GM18519 (cell line): ENCODE data around the gene CNTNAP2.
"Not testable (repeated sequence)": the region's sequence is repeated elsewhere in the genome, so short reads cannot be mapped to it uniquely, and the experiment has no call there.

Experiments
- ATAC-seq: cut with Tn5 transposase; IDR thresholded peaks from one replicate; pipeline ENCODE4 v1.9.1; 2021; ENCODE audit warnings: mild to moderate bottlenecking, moderate library complexity; ENCODE audit not compliant: unreplicated experiment, low FRiP score

Gene CNTNAP2

DNA sequence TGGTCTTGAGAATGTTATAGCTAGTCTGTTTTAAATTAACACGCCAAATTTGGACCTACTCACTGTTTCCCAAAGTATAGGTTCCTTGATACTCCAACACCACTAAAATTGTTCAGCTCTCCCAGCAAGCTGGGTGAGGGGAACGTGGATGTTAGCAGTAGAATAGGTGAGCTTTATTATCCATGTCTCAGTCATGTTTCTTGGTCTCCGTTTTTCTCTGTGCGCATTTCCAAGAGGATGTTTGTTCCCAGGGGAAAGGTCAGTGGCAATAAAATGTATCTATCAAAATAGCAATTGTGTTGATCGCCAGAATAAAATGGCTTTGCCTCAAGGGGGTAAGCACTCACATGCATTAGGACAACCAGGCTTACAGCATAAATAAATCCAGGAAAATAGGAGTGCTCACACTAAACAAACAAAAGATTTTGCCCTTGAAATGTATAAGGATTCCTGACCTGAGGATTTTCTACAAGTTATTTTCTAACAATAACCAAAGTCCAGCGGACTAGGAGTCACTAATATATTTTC is 2286.9 kb downstream of the CNTNAP2 start:
- ATAC-seq, result no peak

DNA sequence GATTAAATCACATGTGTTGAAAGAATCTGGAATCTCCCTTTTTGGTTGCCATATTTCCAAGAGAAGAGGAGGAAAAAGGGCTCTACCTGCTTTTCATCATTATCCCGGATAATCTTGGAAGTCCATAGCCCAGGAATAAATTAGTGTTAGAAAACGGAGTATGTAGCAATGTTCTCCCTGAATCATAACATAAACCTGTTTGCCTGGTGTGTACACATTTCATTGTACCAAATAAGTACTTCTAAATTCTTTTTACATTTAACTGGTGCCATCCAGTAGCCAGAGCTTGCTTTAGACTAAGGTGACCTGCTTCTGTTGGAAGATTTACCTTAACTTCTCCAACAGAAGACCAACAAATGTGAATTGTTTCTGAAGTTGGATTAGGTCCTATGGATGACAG is 2291.7 kb downstream of the CNTNAP2 start:
- ATAC-seq, result no peak

DNA sequence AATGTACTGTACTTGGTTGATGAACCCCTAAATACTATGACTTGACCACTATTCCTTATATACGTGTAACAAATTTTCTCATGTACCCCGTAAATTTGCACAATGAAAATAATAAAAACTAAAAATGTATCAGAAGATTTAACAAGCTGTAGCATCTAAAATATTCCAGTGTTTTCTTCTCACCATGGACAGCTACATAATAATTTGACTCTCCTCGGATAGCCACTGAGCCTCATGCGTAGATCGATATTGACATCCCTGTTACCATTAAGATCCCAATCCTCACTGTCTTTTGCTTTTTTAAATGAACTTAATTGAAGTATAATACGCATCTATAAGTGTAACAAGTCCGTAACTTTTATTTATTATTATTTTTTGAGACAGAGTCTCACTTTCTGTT is 2294.3 kb downstream of the CNTNAP2 start:
- ATAC-seq, result no peak

DNA sequence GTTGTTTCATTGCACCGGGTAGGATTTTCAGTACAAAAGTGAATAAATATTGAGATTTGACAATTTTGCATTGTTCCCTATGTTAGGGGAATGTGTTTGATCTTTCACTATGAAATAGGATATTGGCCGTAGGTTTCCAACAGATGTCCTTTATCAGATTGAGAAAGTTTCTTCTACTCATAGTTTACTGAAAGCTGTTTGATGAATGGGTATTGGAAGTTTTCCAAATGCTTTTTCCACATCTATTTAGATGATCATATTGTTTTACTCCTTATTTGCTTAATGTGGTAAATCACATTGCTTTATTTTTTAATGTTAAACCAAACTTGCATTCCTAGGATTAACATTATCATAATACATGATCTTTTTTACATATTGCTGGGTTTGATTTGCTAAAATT is 2296.1 kb downstream of the CNTNAP2 start:
- no peak for ATAC-seq

DNA sequence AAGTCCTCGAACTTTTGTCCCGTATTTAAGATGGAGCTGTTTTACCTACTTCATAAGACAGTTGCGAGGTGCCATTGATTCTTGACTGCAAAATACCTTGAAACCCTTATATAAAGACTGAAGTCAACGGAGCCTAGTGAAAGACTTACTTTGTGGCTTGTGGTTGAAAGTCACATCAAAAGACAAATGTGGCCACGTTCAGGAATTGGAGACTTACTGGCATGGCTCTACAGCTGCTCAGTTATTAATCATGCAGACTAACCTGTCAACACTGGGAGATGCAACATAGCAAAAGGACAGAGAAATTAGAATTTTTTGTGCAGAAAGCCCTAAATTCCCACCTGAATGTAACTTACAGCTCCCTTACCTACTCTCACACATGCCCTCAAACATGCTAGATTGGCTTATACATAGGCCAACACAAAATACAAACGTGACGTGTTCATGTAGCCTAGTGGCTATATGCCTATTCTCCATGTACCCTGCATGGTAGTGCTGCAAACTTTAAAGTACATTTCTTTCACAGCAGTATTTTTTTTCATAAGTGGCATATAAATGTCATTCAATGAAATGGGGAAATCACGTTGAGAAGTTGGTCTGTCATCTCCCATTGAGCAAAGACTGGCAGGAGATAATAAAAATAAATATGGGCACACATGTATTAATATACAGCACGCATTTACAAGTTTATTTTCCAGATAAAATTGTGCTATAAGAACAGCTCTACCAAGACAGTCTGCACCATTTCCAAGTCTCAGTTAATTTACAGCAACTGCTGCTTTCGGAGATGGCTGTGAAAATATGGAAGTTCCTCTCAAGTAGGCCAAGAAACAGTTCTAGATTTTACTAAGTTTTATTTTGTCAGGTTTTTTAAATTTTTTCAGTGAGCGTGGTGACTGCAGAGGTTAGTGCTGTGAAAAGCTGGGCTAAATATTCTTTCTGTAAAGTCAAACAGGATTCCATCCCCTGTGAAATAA is 2303.5 kb downstream of the CNTNAP2 start:
- ATAC-seq, result peak; percentile 88

DNA sequence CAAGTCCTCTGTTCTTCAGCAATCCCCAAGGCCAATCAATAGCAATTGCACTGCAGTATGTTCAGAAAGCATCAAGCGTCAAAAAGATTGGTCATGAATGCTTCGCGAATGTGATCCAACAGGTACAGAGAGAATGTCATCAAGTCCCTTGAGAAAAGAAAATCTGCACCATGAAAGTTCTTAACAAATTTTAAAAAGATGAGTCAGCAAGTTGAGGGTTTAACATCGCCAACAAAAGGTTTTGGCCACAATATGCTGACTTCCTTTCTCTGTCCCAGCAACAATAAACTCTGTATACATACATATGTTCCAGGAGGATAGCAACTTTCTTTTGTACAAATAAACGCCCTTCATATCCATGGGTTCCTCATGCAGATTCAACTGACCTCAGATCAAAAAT is 2305.4 kb downstream of the CNTNAP2 start:
- no peak for ATAC-seq

DNA sequence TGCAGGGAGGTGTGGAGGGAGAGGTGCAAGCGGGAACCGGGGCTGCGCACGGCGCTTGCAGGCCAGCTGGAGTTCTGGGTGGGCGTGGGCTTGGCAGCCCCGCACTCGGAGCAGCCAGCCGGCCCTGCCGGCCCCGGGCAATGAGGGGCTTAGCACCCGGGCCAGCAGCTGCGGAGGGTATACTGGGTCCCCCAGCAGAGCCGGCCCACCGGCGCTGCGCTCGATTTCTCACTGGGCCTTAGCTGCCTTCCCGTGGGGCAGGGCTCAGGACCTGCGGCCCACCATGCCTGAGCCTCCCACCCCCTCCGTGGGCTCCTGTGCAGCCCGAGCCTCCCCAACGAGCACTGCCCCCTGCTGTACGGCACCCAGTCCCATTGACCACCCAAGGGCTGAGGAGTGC is 2309.8 kb downstream of the CNTNAP2 start:
- not testable (repeated sequence) for ATAC-seq

DNA sequence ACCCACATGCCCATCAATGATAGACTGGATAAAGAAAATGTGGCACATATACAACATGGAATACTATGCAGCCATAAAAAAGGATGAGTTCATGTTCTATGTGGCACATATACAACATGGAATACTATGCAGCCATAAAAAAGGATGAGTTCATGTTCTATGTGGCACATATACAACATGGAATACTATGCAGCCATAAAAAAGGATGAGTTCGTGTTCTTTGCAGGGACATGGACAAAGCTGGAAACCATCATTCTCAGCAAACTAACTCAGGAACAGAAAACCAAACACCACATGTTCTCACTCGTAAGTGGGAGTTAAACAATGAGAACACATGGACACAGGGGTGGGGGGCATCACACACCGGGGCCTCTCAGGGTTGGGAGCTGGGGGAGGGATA is 2314.1 kb downstream of the CNTNAP2 start:
- not testable (repeated sequence) for ATAC-seq

DNA sequence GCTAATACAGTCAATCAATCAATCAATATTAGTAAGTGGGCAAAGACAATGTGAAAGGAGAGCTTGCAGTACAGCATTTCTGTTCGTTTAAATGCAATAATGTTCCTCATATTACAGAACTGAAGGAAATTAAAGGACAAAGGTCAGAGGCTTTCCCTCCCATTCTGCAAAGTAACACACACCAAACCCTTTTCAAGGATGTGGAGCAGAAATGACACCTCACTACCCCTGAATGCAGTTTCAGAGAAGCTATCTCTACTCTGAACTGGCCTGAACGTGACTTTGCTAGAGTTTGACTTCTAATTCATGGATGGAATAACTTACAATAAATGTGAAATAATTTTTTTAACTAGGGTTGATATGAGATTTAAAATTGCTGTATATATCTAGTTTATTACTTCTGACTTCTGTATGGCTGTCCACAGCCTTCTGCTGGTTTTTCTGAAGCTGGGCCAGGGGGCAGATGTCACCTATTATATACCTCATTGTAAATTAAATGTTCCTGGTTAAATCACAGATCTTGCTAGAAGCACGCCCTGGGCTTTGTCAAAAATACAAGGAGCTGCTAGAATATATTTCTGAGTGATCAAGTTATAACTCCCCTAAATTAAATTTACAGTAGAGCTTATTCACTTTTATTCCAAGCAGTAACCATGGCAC is 2317.1 kb downstream of the CNTNAP2 start:
- ATAC-seq, result no peak

DNA sequence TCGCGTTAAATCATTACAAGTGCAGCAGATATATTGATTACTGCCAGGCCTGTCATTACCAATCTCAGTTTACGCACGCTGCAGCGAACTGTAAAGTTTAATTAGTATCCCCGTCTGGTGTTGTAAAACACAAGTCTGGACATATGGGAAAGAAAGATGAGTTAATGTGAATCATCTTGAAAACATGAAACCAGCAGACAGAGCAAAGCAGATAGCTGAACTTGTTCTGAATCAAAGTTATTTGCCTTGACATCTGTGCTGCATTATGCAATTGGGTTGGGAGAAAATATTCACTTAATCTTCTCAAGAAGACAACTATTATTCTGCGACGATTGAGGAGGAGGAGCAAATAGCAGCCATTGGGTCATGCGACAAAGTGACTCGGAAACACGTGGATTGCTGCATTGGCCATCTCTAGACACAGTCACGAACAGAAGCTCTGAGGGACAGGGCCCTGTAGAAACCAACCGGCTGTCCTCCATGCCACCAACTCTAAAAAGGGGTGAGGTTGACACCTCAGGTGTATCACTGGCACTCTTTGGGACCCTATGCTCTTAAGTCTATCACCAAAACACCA is 2317.7 kb downstream of the CNTNAP2 start:
- no peak for ATAC-seq

DNA sequence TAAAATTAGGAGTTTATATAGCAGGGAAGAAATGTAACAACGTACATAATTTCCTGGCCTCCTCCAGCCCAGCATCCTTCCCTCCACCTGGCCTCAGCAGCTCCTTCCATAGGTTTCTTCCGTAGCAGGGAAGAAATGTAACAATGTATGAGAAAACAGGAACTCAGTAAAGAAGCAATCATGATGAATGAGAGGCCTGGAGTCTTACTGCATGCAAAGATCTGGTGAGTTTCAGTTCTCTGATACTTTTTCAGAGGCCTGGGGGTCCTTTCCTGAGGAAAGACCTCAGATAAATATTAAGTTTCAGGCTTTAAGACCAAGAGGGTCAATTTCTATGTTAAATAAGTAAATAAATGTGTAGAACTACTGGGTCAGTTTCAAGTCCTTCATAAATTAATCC is 2318.3 kb downstream of the CNTNAP2 start:
- no peak for ATAC-seq

DNA sequence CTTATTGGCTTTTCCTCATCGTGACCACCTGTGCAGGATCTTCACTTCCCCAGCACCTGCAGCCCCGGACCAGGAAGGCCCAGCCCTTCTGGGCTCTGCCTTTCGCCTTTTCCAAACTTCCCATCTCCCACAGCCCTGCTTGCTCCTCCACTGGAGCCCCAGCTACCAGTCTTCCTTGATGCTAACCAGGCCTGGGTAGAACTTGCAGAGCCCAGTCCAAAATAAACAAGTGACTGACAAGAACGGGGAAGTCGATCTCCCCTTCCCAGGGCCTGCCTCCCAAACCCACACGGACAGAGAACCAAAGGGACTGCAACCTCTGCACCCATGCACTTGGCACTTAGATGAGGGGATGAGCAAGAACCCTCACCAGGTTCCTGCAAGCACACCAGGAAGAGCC is 2319.1 kb downstream of the CNTNAP2 start:
- ATAC-seq, result no peak

DNA sequence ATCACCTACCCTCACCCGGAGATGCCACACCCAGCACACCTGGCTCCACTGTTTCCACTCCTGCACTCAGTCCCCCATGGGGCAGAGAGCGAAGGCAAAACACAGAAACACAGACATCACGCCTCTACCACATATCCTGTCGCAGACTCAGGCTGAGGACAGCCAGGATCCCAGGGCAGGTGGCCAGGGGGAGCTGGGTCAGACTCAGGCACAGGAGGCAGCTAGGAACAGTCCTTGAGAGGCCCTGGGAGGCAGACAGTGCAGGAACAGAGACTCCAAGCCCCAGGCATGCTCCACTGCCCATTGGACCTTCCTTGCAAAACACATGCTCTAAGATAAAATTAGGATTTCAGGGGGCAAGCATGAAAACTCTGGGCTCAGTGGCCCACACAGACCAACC is 2319.5 kb downstream of the CNTNAP2 start:
- no peak for ATAC-seq

DNA sequence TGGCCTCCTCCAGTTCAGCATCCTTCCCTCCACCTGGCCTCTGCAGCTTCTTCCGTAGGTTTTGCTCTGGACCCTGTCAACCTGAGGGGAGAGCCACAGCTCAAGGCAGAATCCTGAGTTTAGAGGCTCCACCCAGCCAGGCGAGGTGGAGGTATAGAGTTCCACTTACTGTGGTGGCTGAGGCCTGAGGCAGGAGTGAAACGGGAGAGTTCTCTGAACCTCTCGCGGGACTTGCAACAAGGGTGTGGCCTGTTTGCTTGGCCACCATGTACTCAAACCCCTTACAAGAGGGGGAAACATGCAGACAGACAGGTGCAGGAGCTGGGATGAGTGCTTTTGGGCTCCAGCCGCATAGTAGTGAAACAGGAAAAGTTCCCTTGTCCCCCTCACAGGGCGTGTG is 2320.0 kb downstream of the CNTNAP2 start:
- ATAC-seq, result no peak

DNA sequence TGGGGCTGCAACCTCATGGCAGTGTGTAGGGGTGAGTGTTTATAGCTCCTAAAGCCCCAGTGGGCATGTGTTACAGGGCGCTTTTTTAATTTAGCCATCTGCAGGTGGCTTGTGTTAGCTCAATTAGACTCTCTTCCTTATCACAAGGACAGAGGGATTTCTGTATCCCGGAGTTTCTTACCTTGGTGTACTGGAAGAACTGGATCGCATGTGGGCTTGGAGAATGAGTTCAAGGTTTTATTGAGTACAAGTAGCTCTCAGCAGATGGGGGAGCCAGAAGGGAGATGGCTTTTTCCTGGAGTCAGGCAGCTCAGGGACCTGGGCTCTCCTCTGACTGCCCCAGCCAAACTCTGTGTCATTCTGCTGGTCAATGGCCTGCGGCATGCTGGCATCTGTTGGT is 2320.4 kb downstream of the CNTNAP2 start:
- no peak for ATAC-seq

DNA sequence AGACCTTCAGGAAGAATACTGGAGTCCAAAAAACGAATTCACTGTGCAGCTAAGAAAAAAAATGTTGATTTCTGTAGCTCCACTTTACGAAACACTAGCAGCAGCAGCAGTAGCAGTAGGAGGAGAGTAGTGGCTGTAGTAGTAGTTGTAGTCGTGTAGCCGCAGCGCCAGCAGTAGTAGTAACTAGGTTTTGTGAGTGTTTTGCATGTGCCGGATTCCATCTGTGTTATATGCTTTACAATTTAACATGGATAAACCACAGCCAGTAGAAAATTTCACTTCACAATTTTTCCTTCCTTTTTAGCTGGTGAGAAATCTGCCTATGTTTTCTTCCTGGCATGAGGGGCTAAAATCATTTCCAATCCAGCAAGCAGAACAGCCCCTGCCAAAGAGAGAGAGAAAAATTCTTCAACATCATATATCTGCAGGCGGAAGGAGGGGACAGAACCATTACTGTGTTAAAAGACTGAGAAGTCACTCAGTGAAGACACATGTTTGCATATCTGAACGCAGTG is 2325.6 kb downstream of the CNTNAP2 start:
- no peak for ATAC-seq

DNA sequence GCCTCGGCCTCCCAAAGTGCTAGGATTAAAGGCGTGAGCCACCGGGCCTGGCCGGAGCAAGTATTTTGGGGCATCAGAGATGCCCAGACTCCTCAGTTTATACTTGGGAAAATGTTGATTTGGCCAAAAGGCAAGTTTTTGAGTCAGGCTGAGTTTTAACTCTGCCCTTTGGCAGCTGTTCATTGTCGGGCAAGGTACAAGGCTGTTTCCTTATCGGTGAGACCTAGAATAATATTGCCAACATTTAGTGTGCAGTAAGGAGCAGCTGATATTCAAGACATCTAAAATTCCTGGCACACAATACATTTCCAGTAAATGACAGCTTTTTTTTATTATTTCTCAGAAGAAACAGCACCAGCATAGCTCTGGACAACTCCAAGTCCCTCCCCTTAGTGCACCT is 2326.3 kb downstream of the CNTNAP2 start:
- ATAC-seq, result no peak

DNA sequence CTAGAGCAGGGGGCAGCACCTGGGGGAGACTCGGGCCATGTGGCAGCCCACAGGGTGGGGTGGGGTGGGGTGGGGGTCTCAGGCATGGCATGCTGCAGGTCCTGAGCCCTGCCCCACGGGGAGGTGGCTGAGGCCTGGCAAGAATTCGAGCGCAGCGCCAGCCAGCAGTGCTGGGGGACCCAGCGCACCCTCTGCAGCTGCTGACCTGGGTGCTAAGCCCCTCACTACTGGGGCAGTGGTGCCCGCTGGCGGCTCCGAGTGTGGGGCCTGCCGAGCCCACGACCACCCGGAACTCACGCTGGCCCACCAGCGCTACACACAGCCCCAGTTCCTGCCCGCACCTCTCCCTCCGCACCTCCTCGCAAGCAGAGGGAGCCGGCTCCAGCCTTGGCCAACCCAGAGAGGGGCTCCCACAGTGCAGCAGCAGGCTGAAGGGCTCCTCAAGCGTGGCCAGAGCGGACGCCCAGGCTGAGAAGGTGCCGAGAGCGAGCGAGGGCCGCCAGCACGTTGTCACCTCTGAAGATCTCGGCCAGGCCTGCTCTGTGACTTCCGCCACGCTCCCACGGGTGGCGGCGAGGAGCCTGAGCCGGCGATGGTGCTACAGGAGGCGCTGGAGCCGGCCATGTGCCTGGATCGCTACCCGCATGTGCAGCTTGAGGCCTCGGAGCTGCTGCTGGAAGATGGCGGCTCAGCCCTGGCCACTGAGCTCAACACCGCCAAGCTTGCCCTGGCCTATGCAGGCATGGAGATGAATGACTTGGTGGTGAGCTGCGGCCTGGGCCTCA is 2328.9 kb downstream of the CNTNAP2 start:
- no peak for ATAC-seq

DNA sequence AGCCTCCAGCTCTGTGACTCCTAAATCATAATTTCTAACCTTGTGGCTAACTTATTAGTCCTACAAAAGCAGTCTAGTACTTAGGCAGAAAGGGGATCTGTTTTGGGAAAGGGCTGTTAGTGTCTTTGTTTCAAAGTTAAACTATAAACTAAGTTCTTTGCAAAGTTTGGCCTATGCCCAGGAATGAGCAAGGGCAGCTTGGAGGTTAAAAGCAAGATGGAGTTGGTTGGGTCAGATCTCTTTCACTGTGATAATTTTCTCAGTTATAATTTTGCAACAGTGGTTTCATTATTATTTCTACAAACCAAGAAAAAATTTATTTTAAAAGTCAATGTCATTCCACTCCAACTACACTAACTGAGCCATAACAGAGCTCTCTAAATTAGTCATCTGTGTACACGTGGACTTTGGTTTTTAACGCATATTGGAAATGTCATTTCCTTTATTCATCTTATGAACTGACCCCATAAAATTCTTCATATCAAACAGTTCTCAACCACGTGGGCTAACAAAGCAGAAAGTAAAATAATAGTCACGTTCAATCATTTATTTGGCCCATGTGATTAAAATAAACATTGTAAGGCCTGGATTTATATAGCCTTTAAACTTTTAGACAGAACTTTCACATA is 2330.7 kb downstream of the CNTNAP2 start:
- peak; percentile 97 for ATAC-seq

DNA sequence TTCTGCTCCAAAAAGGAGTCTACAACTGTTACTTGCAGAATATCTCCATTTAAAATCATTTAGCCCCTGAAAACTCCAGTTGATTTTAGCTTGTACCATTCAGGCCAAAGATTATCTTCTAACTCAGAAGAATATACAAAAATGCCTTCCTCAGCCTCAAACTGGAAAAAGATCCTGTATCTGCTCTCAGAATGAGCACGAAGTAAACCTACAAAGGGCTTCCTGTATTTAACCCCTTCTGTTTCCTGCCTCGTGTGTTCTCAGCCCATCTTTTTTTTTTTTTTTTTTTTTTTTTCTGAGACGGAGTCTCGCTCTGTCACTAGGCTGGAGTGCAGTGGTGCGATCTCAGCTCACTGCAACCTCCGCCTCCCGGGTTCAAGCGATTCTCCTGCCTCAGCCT is 2334.9 kb downstream of the CNTNAP2 start:
- not testable (repeated sequence) for ATAC-seq
